HG02763 (cell line): ENCODE measurements around the gene WHAMM.
"Not testable (repeated sequence)": the region's sequence is repeated elsewhere in the genome, so short reads cannot be mapped to it uniquely, and the experiment has no call there.

Experiments
- ATAC-seq: cut with Tn5 transposase; IDR thresholded peaks from one replicate; pipeline ENCODE4 v1.9.1; 2021; ENCODE audit warnings: mild to moderate bottlenecking, moderate library complexity; ENCODE audit not compliant: unreplicated experiment

The WHAMM gene

DNA sequence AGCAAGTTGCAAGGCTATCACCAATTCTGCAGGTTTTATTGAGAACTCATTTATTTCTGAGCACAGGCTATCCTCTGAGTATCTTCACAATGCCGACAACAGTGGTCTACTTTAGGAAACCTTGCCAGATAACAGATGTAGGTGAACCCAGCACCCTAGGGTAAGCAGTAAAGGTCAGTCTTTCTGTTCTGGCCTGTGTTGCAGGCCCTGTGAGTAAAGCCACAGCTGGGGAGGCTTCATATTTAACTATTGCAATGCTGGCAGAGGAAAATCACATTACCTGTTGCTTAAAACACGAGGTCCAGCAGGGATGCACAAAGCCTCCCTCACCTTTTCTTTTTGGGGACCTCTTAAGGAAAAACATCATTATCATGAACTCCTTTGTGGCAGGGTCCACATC, 55.5 kb downstream of the WHAMM start:
- ATAC-seq = no peak

- not testable (repeated sequence) for ATAC-seq
Measured at GRCh38 chr15:82865581-82865980, 56.2 kb downstream of the WHAMM start.

GRCh38 chr15:82865981-82866380, 56.6 kb downstream of the WHAMM start:
- not testable (repeated sequence) for ATAC-seq

DNA sequence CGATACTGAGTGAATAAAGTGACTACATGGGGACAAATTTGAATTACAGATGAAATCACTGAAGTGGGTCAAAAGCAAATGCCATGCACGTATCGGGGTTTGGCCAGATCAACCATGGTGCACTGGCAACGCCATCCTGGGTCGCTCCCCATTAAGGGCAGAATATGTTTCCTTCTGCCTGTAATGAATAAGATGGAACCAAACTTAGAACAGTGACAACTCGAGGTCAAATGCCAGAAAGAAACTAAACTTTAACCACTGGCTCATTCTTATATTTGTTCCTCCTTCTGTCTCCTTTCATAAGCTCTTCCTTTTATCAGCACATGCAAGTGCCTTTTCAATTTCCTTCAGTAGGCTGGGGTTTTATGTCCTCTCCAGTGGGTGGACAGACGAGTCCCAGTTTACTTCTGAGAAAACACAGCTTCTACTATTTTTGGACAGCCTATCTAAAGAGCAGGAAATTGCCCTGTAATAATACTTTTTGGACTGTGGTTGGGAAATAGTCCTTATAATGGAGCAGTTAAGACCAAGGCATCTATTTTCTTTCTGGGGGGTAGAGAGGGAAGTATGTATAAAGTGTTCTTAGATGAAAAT, 61.4 kb downstream of the WHAMM start:
- ATAC-seq = no peak

GRCh38 chr15:82871358-82871757, 61.9 kb downstream of the WHAMM start:
- no peak for ATAC-seq

GRCh38 chr15:82871832-82872484, 62.5 kb downstream of the WHAMM start:
- no peak for ATAC-seq

- no peak for ATAC-seq
Measured at GRCh38 chr15:82873000-82873680, 63.7 kb downstream of the WHAMM start.

DNA sequence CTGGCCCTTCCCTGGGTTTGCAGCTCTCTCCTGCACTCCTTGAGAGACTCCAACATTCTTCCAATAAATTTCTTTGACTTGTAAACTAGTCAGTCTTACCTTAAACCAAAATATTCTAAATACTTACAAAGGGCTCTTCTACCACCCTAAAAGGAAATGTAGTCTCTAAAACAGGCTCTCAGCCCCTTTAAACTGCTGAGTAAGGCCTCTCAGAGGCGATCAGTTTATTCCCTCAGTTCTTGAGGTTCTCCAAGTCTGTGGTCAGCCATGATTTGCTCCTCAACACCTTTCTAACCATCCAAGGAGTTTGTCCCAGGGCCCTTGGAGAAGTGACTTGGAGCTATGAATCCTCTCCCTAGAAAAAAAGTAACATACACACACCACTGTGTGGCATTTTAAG, 64.8 kb downstream of the WHAMM start:
- ATAC-seq = no peak

GRCh38 chr15:82874961-82875360, 65.5 kb downstream of the WHAMM start:
- ATAC-seq = no peak

DNA sequence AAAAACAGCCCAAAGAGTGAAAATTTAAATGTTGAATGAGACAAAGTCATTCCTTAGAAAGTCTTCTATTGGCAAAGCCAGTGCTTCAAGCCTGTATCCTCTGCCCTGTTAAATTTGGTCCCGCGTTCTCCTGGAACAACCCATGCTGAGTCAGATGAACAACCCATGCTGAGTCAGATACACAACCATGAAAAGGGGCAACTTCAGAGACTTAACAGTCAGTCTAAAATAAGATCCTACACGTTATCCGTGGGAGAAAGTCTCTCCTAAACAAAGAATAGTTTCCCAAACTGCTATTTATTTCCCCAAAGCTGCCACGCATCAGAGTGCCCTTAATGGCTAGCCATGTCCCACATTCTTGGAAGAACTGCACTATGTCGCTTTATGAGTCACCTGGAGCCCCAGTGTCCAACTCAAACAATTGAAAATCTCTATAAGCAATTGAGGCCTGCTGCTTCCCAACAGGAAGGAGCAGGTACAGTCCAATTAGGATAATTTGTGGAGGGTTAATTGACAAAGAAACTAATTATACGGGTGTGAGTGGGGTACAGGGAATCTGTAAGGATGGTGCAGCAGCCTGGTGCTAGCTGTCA, 66.1 kb downstream of the WHAMM start:
- ATAC-seq = no peak

DNA sequence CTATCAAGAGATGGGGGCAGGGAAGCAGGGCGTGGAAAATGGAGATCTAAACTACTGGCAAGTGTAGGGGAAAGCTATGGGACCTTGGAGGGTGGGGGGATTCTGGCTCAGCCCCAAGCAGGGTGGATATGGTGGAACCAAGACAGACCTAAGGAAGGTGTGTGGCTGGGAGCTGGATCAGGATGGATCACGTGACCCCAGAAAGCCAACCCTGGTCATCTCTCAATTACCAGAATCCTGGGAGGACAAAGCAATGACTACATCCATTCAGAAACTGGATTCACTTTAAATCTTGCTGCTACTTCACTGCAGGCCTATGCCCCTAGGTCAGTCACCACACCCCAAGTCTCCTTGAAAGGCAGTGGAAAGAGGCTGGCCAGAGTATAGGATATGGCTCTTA, 68.4 kb downstream of the WHAMM start:
- ATAC-seq = no peak

- no peak for ATAC-seq
Measured at GRCh38 chr15:82878325-82878724, 68.9 kb downstream of the WHAMM start.

DNA sequence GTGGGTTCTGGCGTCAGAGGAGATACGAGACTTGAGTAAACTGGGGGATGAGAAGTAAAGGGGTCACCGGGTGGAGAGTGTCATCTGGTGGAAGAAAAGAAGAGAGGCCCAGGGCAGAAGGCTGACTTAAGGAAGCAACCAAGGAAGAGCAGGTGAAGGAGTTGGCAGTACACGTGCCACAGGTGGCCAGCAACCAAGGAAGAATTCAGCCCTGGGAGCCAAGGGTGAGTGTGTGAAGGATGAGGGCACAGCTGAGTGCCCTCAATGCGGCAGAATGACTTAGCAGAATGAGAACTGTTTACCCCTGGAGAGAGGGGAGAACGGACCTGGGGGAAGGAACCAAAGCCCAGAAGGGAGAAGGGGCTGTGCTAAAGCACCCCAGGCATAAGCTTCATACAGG, 71.3 kb downstream of the WHAMM start:
- no peak for ATAC-seq

DNA sequence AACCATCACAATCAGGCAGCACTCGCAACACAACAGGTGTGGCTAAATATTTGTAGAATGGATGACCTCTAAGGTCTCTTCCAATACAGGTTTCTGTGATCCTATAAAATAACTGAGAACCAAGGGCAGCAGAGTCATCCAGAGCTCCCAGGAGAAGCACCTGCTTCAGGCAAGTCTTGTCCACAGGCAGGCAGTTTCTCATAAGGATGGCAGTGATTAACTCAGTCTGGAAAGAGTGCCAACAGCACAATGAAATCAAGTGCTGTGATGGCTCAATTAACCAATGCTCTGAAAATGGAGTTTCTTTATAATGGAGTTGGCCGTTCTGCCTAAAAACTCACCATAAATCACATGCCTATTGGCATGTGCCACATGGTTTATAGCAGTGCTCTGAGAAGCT, 72.3 kb downstream of the WHAMM start:
- no peak for ATAC-seq

DNA sequence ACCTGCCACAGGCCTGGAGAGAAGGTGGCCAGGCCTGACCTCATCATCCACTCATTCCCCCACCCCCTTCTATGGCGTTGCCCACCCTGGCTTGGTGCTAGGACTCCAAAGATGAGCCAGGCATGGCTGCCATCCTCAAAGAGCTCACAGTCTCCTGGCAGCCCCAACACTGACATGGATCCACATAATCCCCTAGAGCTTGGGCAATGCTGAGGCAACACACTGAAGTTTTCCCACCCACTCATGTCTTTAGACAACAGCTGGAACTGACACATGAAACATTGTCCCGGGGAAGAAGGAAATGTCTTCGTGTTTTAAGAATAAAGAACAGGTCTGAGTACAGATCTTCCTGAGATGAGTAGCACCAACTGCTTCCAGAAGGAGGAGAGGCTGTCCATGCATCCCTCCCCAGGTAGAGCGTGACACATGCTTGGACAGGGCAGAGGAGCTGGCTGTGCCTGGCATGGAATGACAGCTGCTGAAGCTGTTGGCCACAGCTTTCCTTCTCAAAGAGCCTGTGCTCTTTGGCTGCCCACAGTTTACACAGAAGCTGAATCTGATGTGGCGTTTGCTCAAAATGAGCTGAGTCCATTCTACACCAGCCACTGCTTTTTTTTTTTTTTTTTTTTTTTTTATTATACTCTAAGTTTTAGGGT, 73.0 kb downstream of the WHAMM start:
- ATAC-seq = no peak
